ENCODE results near the gene NFE2L3.
"Not testable (repeated sequence)": the region's sequence is repeated elsewhere in the genome, so short reads cannot be mapped to it uniquely, and the experiment has no call there.

The NFE2L3 gene

DNA sequence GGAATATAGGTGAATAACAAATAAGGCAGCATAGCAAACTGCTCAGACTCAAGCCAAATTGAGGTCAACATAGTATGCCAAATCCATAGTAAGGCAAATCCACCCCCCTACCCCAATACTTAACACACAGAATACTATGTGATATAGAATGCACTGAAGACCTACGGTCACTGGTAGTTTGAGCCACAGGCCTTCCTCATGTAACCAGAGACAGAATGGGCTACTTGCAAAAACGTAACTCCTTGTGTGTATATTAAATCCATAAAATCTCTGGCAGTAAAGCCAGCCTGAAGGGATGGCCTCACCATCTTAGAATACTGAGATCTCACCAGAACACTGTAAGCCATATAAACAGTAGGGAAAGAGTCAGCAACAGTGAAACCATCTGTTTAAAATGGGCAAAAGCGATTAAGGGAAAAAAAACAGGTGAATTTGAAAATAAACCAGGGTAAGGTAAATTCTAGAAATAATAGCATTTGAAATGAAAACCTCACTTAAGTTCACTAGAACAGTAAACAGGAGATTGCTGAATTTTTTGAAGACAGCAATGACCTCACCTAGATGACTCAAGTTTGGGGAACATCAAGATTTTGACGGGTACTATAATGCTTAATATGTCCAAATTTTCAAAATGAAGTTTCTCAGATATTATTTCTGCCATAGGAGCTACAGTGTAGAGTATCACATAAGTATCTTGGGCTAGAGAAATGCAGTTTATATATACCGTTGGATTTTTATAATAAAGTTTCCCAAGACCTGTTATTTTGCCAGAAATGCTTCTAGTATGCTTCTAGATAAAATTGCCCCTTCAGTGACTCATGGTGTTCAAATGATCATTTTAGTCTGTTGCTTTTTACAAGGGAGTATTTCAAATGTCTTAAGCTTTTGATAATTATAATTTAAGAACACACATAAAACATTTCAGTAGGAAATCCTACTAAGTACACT is 34.6 kb downstream of the NFE2L3 start:
- no peak for DNase-seq (ENCODE audit: low read depth)

DNA sequence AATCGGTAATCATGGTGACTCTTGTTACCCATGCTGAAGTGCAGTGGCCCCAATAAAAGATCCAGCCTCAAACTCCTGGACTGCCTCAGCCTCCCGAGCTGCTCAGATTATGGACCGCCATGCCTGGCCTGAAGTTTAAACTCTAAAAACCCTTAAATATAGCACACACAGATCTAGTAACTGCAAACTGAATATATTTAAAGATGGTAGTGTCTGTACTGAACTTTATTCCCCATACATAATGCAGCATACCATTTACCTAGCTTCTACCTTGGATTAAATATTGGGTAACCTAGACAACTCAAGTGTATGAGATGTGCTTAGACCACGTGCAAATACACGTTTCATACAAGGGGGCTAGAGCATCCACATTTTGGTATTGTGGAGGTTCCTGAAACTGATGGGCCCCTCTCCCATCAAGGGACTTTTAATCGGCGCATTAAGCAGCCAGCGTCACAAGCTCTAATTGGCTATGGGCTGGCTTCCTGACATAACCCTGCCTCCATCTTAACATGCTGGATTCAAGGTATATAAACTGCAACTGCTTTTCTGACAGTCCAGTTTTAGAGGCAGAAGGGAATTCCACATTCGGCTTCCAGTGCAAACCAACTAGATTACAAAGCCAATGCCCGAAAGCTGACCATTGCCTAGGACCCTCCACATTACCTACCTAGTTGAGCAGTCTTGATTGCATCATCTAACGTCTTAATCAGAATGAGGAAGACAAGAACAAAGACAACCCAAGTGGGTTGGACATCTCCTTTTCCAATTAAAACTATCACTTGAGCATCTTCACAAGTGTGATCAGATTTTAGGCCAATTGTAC is 35.6 kb downstream of the NFE2L3 start:
- no peak for DNase-seq (ENCODE audit: low read depth)

DNA sequence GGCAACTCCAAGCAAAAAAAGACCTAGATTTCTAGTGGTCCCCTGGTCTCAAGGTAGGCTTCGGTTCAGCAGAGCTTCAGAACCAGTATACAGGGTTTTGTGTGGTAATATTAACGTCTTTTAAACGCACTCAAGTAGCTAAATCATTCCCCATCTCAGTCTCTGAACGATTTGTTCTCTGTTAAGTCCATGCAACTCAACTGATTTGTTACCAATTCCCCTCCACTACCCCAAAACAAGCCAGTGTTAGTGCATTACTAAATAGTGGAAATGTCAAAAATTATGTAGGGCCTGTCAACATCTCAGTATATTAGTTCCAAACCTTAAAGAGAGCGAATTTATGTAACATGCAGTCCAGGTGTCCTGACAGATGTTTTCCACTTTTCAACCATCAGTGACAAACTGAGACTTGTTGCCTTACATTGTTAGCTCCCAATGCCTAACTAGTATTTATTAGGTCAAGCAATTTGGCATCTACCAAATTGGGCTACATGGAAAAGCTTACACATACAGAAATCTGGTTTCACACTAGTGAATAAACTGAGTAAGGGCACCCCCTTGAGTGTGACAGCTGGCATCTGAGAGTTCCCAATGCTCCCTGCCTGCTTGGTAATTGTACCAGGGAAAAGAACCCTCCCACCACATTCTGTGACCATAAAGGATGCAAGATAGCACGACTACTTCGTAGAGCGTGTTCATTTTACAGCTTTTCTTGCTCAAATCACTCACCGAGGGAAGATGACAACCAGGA is 36.4 kb downstream of the NFE2L3 start:
- no peak for DNase-seq (ENCODE audit: low read depth)

DNA sequence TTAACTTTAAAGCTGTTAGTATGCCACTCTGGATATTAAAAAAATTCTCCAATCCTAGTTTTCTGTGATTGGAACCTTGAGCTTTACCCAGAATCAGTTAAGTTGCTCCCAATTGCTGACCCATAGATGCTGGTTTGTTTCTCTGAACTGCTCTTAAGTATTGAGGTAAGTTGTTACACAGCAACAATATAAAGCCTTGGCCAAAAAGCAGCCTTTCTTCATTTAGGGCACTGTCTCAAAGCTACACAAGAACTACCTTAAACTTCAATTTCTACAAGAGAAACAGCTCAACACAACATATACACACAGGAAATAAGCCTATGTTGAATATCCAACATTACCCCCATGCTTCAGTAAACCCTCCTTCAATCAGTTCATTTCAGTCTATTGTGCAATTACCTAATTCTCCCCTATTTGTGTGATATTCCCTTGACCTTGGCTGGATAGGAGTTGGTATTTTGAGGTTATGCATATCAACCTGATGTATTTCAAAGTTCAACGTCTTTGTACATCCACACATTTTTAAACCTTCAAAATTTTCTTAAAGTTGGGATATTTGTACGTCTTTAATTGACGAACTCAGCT is 37.1 kb downstream of the NFE2L3 start:
- DNase-seq (ENCODE audit: low read depth) = no peak

DNA sequence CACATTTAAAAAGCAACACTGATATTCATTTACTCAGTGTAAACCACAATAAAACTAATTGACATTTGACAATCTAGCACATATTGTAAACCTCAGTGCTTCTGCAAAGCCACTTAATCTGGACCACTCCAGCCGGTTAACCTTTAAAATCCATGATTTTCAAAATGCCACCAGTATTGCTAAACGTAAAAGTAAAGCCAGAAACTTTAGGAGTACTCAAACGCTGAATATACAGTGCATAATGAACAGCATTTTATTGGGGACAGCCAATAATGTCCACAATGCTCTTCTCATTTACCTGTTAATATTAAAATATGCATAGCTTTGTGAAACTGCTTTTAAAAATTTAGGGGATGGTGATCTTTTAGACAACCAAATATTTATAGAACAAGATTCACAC is 37.7 kb downstream of the NFE2L3 start:
- DNase-seq (ENCODE audit: low read depth) = no peak

DNA sequence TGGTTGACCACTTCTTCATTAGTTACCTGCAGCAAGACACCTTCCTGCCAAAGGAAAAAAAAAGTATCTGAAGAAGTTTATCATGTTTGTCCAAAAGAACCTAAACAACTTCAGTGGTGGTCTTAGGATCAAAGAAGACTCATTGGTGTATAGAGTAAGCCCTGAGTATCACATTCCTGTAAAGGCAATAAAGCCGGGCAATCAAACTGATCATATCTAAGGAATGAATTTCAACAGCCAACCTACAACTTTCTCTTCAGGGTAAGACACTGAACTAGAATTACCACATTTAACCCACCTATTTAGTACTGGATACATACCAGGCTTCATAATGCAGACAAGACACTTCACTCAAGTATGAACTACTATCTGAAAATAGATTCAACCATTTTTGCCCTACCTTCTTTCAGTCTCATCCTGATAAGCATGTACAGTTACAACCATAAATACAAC is 38.4 kb downstream of the NFE2L3 start:
- no peak for DNase-seq (ENCODE audit: low read depth)

DNA sequence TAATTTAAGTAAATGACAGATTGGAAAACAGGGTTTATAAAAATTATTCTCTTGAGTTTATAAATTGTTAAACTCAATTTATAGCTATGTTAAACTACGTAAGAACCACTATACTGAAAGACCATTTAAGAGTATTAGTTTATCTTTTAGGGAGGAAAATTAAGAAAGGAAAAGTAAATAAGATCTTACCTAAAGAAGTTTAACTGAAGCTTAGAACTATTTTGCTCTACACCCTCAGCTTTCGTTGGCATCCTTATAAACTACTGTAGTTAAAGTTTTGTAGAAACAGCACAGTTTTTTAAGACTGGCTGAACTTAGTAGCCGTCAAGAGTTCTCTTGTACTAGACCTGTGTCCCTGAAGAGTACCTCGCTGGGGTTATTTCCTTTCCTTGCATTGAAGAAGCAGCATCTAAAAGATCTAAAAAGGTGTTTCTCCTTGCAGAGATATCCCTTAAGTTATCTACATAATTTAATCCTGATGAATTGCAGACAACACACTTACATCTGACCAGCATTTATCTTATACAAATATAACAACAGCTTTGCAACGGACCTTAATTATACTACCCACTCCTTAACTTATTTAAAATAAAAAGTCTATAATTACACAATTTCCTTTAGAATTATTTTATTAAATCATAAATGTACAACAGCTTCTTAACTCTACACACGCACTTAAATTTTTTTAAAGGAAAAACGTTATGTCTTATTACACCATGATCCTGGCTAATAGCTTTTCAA is 39.4 kb downstream of the NFE2L3 start:
- no peak for DNase-seq (ENCODE audit: low read depth)

DNA sequence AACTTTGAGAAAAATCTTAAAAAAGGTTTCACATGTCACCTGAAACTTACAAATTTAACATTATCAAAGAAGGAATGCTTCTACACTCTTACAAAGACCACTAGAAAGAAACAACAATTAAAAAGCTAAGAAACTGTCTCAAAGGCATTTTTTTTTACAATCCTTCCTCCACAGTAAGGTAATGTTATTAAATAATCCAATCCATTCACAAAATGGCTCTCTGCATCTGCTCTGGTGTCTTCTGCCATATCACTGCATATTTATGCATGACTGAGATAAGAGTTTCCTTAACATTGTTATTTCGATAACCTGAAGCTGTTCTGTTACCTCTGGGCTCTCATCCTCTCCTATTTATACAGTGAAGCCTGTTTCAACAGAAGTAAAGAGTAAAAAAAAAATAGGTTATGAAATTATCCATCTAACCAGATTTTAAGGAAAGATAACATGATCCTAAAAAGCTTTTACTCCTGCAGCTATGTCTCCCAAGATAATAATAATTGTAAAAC is 40.0 kb downstream of the NFE2L3 start:
- no peak for DNase-seq (ENCODE audit: low read depth)

DNA sequence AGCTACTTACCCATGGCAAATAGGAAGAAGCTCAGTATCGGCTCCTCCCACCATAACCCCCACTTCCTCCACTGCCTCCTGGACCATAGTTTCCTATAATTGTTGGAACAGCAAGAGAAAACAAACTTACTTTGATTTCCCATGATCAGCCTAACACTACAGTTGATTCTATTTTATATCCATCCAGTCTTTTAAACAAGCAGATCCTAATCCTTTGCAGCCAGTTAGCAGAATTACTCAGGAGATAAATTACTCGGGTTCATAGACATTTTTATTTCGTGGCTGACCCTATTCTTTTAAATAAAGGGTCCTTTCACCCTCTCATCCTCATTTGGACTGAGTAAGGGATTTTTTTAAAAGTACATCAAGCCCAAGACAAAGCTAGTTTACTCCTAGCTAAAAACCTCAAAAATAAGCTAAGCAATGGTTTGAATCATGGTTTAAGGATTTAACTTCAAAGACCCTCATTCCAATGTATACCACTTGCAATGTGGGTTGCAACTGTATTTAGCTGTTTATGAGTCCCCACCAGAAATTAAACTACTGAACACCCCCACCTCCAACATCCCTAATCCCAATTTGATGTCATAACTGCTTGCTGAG is 40.6 kb downstream of the NFE2L3 start:
- no peak for DNase-seq (ENCODE audit: low read depth)

DNA sequence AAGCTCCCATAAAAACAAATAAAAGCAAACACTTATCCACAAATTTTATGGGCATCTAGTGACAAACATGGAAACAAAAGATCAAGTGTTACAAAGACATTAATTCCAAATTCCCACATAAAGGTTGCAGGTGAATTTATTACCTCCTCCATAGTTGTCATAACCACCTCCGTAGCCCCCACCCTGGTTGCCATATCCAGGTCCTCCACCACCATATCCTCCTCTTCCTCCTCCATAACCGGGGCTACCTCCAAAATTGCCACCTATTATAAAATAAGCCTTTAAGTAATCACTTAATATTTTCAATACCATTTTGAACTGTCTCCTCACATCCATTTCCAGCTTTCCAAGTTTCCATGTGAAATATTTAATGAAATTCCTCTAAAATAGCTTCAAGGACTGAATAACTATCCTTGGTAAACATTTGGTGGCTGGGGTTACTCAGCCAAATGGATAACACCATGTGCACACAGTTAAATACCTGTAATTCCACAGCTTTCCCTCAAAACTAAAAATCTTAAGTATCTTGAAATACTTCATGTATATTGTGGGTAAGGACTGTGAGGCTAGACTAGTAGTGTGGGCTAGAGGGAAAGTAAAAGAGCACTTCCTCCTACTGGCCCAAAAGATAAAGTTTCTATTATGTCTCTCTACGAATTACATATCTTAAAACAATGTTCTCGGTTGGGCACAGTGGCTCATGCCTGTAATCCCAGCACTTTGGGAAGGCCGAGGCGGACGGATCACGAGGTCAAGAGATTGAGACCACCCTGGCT is 41.6 kb downstream of the NFE2L3 start:
- no peak for DNase-seq (ENCODE audit: low read depth)

DNA sequence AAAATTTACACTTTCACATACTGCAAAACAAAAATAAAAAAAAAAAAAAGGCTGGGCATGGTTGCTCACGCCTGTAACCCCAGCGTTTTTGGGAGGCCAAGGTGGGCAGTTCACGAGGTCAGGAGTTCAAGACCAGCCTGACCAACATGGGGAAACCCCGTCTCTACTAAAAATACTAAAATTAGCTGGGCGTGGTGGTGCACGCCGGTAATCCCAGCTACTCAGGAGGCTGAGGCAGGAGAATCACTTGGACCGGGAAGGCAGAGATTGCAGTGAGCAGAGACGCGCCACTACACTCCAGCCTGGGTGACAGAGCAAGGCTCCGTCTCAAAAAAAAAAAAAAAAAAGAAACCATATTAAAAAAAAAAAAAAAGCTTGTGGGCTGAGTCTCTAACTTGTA is 42.8 kb downstream of the NFE2L3 start:
- not testable (repeated sequence) for DNase-seq (ENCODE audit: low read depth)

DNA sequence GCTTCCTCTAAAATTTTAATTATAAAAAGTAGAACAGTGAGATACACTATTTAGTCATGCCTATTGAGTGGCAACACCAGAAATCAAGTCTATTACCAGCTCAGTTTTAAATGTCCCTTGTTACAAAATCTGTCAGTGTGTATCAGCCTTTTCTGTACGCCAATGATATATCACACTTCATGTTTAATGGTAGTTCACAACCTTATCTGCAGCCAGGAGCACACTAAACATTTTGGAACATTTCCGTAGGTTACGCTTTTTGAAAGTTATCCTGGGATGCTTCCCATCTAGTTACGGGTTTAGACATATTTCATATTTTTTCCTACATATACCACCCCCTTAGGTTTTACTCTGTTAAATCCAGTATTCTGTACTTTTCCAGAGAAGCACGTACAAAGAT is 43.2 kb downstream of the NFE2L3 start:
- no peak for DNase-seq (ENCODE audit: low read depth)

DNA sequence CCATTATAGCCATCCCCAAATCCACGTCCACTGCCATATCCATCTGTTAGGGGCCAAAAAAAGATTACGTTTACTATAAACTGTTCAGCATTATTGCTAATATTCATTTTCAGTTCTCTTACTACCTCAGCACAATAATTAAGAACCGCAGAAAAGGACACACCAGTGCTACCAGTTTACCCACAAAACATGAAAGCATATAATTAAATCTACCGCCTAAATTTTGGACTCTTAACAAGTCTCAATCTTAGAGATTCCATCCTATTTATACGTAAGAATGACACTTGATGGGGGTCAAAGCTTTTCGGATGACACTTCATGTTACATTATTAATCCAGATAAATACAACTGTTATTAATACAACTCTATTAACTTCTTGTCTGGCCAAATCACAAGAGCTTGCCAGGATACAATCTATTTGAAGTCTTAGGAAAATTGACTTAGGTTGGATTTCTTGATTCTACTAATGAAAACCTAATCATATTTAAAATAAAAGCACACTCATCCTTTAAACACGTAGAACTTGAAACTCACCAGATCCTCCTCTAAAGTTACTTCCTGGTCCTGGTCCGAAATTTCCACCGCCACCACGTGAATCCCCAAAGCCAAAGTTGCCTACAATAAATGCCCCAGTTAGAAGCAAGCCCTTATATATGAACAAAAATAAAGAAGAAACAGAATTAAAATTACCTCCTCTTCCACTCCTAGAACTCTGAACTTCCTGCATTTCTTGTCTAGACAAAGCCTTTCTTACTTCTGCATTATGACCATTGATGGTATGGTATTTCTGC is 44.1 kb downstream of the NFE2L3 start:
- no peak for DNase-seq (ENCODE audit: low read depth)

DNA sequence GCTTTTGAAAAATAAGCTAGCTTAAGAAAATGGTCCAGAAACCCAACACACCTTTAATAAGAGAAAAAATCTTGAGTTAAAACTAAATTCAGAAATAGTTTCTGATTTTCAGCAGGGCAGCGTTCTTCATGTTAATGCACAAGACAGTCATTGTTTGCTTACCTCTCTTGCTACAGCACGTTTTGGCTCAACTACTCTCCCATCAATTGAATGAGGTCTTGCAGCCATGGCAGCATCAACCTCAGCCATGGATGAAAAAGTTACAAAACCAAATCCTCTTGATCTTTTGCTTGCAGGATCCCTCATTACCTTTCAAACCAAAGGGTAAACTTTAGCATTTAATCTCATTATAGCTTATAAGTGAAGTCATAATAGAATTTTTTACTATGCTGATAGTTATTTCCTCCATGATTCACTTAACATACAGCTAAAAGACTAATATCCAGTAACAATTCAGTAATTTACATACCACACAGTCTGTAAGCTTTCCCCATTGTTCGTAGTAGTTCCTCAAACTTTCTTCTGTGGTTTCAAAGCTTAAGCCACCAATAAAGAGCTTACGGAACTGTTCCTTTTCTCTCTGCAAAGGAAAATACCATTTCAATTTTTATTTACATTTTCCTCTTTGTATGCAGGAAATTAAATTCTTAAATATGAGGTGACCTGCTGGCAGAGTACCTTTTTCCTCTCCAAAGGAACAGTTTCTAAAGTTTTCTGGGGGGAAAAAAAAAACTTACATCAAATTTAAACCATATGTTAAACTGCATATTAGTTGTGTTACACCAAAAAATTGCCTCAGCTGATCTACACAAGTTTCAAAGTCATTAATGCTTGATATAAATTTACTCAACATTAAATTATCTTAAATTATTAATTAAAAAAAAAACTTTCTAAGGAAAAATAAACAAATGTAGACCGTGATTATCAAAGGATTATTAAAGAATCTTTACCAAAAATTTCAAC is 45.4 kb downstream of the NFE2L3 start:
- no peak for DNase-seq (ENCODE audit: low read depth)

DNA sequence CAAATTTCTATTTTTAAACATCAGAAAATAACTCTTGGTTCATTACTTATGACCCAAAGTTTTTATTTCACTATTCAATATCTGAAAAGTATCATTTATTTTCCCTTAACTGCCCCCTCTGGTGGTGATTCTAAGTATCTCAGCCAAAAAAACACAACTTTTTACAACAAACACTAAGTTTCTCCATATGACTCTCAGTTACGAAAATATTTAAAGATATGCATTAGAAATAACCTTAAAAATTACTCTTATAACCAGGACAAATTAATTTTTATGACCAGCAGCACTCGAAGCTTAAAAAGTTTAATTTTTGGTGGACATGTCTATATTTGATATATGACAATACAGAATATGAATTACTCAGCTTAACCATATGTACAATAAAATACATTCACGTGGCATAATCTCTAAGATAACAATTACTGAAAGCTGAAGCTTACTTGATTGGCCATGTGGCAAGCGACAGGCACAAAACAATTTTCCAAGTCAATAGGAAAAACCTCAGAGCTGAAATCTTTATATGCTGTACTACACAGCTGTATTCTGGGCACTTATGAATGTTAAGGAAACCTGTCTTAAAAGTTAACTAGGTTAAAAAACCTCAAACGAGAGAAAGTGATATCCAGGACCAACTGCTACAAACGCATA is 46.3 kb downstream of the NFE2L3 start:
- no peak for DNase-seq (ENCODE audit: low read depth)

DNA sequence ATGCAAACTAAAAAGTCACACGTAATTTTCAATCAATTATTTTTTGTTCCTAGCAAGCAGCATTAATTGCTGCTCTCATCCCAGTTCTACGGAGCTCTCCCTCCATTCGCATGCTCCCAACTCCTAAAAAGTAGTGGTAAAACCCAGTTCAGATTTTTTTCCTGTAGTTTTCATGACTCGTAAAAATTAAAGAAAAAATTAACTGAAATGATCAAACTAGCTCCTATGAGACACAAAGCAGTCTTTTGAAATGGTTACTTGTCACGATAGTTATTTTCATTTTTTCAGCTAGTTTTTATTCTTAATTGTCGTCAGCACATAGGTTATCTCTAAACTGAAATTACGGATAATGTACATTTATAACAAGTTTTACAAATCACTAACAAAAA is 46.8 kb downstream of the NFE2L3 start:
- DNase-seq (ENCODE audit: low read depth) = no peak
